Kidney epithelial cell (primary cell): ENCODE data around the gene MTA1. TPM values are rescaled to one million over a fixed set of nuclear protein-coding genes. Genes with fewer than 3 reads are reported as not detected.

Source experiments
- DNase-seq: peaks from one replicate; pipeline ENCODE4 v3.0.0-alpha.2; 2010; ENCODE audit warnings: low read depth
- H3K27me3 ChIP-seq: 2 replicates; pipeline ENCODE4 v1.6.0; 2011; ENCODE audit warnings: low read length; ENCODE audit not compliant: control insufficient read depth, insufficient read depth
- H3K36me3 ChIP-seq: 2 replicates; pipeline ENCODE4 v1.5.1; 2011; ENCODE audit warnings: low read length; ENCODE audit not compliant: control insufficient read depth, insufficient read depth
- H3K4me3 ChIP-seq: 2 replicates; pipeline ENCODE4 v1.5.1; 2011; ENCODE audit warnings: low read depth, mild to moderate bottlenecking, control low read depth, low read length
- total RNA-seq: library from RNA; depleted of rRNA; stranded (reverse); fragments of >200 nt; gene quantifications from 2 replicates; pipeline ENCODE4 v1.2.3, GENCODE V29; 2015
- TF ChIP-seq, protein P1 (sequence below): IDR thresholded peaks from 2 replicates; pipeline ENCODE4 v1.5.1; 2011; ENCODE audit warnings: mild to moderate bottlenecking, moderate library complexity, low read length, control low read depth, inconsistent platforms; ENCODE audit not compliant: insufficient read depth, poor library complexity, severe bottlenecking

MTA1 gene
- total RNA-seq, 1 donor from 2014 or later: 68.3 TPM

DNA sequence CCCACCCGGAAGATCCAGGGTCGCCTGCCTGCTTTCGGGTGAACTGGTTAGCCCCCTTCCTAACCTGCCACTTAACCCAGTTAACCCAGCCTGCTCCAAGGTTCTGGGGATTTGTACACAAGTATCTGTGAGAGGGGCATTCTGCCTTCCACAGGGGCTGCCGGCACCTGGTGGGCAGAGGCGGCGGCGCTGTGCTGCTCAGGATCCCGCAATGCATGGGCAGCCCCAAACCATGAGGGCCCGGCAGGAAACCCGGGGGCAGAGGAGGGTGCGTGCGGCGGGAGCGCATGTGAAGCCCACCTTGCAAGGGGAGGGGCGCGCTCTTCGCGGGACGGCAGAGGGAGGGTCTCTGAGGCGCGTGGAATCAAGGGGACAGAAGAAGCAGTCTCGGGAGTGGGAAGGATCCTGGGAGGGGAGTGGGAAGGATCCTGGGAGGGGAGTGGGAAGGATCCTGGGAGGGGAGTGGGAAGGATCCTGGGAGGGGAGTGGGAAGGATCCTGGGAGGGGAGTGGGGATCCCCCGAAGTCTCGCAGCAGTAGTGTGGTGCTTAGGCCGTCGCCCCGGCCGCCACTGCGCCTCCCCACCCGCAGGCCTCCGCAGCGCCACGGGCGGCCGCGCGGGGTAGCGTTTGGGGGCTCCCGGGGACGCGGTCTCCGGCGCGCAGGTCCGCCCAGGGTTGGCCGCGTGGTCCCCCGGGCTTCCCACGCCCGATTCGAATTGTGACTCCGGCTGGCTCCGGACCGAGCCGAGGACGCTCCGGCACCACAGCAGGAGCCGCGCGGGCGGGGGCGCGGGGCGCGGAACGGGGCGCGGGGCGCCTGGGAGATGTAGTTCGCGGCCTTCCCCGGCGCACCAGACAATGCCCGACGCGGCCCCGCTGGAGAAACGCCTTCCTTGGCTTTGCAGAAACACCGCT lies 4.9 kb upstream of the MTA1 start:
- TF ChIP-seq, protein P1, sequence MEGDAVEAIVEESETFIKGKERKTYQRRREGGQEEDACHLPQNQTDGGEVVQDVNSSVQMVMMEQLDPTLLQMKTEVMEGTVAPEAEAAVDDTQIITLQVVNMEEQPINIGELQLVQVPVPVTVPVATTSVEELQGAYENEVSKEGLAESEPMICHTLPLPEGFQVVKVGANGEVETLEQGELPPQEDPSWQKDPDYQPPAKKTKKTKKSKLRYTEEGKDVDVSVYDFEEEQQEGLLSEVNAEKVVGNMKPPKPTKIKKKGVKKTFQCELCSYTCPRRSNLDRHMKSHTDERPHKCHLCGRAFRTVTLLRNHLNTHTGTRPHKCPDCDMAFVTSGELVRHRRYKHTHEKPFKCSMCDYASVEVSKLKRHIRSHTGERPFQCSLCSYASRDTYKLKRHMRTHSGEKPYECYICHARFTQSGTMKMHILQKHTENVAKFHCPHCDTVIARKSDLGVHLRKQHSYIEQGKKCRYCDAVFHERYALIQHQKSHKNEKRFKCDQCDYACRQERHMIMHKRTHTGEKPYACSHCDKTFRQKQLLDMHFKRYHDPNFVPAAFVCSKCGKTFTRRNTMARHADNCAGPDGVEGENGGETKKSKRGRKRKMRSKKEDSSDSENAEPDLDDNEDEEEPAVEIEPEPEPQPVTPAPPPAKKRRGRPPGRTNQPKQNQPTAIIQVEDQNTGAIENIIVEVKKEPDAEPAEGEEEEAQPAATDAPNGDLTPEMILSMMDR: no peak
- Histone ChIP-seq H3K4me3 (peak overlapping the region; percentile 38), H3K36me3 (no peaks in the 10 kb centered on the region), H3K27me3 (peaks cover 19% of the 10 kb centered on the region)
- DNase-seq: no peak

DNA sequence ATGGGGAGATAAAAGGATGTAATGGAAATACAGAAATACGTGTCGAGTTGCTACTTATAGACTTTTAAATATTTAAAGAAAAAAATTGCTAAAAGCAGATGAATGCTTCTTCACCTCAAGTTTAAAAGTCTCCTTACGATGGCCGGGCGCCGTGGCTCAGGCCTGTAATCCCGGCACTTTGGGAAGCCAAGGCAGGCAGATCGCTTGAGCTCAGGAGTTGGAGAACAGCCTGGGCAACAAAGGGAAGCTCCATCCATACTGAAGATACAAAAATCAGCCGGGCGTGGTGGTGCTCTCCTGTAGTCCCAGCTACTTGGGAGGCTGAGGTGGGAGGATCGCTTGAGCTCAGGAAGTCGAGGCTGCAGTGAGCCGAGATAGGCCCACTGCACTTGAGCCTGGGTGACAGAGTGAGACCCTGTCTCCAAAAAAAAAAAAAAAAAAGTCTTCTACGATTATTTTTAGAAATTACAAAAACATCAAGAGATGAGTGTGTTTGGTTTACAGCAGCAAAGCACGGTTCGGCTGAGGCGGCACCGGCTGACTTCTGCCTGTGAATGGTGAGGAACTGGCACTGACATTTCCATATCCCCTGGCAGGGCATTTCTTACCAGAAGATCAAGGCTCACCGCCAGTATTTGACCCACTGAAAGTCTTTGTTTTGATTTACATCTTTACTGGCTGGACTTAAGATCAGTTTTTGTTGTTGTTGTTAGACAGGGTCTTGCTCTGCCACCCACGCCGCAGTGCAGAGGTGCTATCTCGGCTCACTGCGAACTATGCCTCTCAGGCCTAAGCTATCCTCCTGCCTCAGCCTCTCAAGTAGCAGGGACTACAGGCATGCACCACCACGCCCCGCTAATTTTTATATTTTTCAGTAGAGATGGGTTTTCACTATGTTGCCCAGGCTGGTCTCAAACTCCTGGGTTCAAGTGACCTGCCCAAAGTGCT lies 3.9 kb upstream of the MTA1 start:
- Histone ChIP-seq H3K27me3 (peaks cover 17% of the 10 kb centered on the region), H3K4me3 (no peak overlapping the region), H3K36me3 (no peaks in the 10 kb centered on the region)
- TF ChIP-seq, protein P1: no peak
- DNase-seq: no peak

GRCh38 chr14:105416671-105417070 lies 3.0 kb upstream of the MTA1 start:
- no peak for DNase-seq
- Histone ChIP-seq H3K36me3 (no peaks in the 10 kb centered on the region), H3K27me3 (peaks cover 14% of the 10 kb centered on the region), H3K4me3 (no peak overlapping the region)
- TF ChIP-seq, protein P1: no peak

DNA sequence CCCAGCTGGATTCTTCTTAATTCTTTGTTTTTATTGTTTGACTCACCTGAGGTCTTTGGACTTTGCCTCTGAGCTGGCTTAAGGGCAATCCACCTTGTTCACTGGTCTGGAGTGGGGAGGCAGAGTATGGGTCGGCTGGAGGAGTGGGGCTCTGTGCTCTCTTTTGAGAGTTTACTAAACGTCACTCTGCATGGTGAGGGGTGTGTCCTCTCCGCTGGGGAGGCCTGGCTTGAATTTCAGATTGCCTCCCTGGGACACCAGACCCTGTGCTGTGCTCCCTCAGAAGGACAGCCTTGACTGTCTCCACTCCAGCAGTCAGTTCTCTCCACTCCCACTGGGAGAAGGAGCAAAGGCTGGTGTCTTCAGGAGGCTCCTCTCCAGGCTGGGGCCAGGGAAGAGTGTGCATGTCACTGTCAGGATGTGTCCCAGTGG lies 1.9 kb upstream of the MTA1 start:
- TF ChIP-seq, protein P1: no peak
- Histone ChIP-seq H3K4me3 (no peak overlapping the region), H3K36me3 (no peaks in the 10 kb centered on the region), H3K27me3 (peaks cover 6% of the 10 kb centered on the region)
- no peak for DNase-seq

GRCh38 chr14:105418269-105419194 lies 1.1 kb upstream of the MTA1 start:
- Histone ChIP-seq H3K4me3 (peak overlapping the region; percentile 64), H3K36me3 (no peaks in the 10 kb centered on the region), H3K27me3 (no peaks in the 10 kb centered on the region)
- DNase-seq: no peak
- TF ChIP-seq, protein P1: no peak
